GM08714 (cell line): ENCODE data around the gene ORC4.
A peak's percentile ranks its signal among the peaks of the same experiment; 100 is the strongest.
"Not testable (repeated sequence)": the region's sequence is repeated elsewhere in the genome, so short reads cannot be mapped to it uniquely, and the experiment has no call there.

Source experiments
- H3K4me3 ChIP-seq: fragments of 200-500 bp; sonication (Bioruptor generic); 2 replicates; pipeline ENCODE4 v1.5.1; 2014; ENCODE audit warnings: mild to moderate bottlenecking, low read length, inconsistent platforms
- ZNF274 ChIP-seq: IDR thresholded peaks from 2 replicates; pipeline ENCODE4 v1.6.1; 2012; ENCODE audit warnings: mild to moderate bottlenecking, low read depth, low read length

ORC4 gene

GRCh38 chr2:148026573-148026972, 6.0 kb upstream of the ORC4 start:
- H3K4me3 ChIP-seq = no peak overlapping the region
- TF ChIP-seq ZNF274 = no peak

- TF ChIP-seq ZNF274 = no peak
- peak overlapping the region; percentile 45 for H3K4me3 ChIP-seq
Measured at GRCh38 chr2:148023861-148024260, 3.3 kb upstream of the ORC4 start.

GRCh38 chr2:148022882-148023281, 2.3 kb upstream of the ORC4 start:
- TF ChIP-seq ZNF274 = no peak
- H3K4me3 ChIP-seq = peak overlapping the region; percentile 90; the same call in 1 of the 2 replicates

GRCh38 chr2:148022351-148022750, 1.8 kb upstream of the ORC4 start:
- peak overlapping the region; percentile 90; the same call in 1 of the 2 replicates for H3K4me3 ChIP-seq
- no peak for TF ChIP-seq ZNF274

GRCh38 chr2:148021886-148022285, 1.3 kb upstream of the ORC4 start:
- H3K4me3 ChIP-seq = peak overlapping the region; percentile 90
- no peak for TF ChIP-seq ZNF274

- TF ChIP-seq ZNF274 = no peak
- peak within 1 kb of the TSS; percentile 90 for H3K4me3 ChIP-seq
Measured at GRCh38 chr2:148021059-148021861, 723 bp upstream of the ORC4 start, which contains the start of gene MBD5. Gene MBD5 (plus strand): TSS chr2:148021091.

GRCh38 chr2:148014616-148015015, 5.9 kb downstream of the ORC4 start:
- no peak overlapping the region for H3K4me3 ChIP-seq
- TF ChIP-seq ZNF274 = no peak

- TF ChIP-seq ZNF274 = no peak
- no peak overlapping the region for H3K4me3 ChIP-seq
Measured at GRCh38 chr2:148013876-148014275, 6.7 kb downstream of the ORC4 start.

- not testable (repeated sequence) for H3K4me3 ChIP-seq
Measured at GRCh38 chr2:148008411-148008810, 12.1 kb downstream of the ORC4 start.

- TF ChIP-seq ZNF274 = no peak
- H3K4me3 ChIP-seq = no peak overlapping the region
Measured at GRCh38 chr2:148007219-148007900, 13.2 kb downstream of the ORC4 start.

GRCh38 chr2:148006249-148007007, 14.1 kb downstream of the ORC4 start:
- H3K4me3 ChIP-seq = no peak overlapping the region
- no peak for TF ChIP-seq ZNF274

GRCh38 chr2:148002420-148002819, 18.1 kb downstream of the ORC4 start:
- not testable (repeated sequence) for H3K4me3 ChIP-seq

- H3K4me3 ChIP-seq = no peak overlapping the region
Measured at GRCh38 chr2:148000095-148000494, 20.4 kb downstream of the ORC4 start.

GRCh38 chr2:147999126-147999525, 21.4 kb downstream of the ORC4 start:
- H3K4me3 ChIP-seq = no peak overlapping the region
- TF ChIP-seq ZNF274 = no peak

More at GRCh38 chr2:148000095-148000494, 20.4 kb downstream of the ORC4 start:
- no peak for TF ChIP-seq ZNF274
